HepG2 (cell line): ENCODE results near the gene IKZF3. TPM values are rescaled to one million over a fixed set of nuclear protein-coding genes. Genes with fewer than 3 reads are reported as not detected.

Experiments
- JUN ChIP-seq: sonication (generic); formaldehyde crosslinking; IDR thresholded peaks from 2 replicates; pipeline ENCODE4 v1.4.0; 2020; ENCODE audit warnings: mild to moderate bottlenecking, missing genetic modification reagents
- SP1 ChIP-seq, 2 experiments: fragments of 450-650 bp in 1 of 2; sonication (generic) in 1 of 2; formaldehyde crosslinking in 1 of 2; IDR thresholded peaks; 2 replicates each; pipeline versions ENCODE4 v1.4.0 to v1.6.1; 2016 to 2020; ENCODE audit warnings: missing genetic modification reagents in 1 of 2
- SP140L ChIP-seq: sonication (generic); formaldehyde crosslinking; IDR thresholded peaks from 2 replicates; pipeline ENCODE4 v1.4.0; 2020; ENCODE audit warnings: missing genetic modification reagents, borderline replicate concordance
- polyA plus RNA-seq, 8 experiments: library from polyadenylated mRNA; depleted of rRNA in 3 of 8; stranded (reverse) in 7 of 8; unstranded in 1 of 8; fragments of >200 nt; fragmentation: Illumina TruSeq in 4 of 8; extraction: Trizol in 4 of 8; gene quantifications; 2 replicates each; pipeline versions ENCODE4 v1.2.1 to v1.2.3, GENCODE V29; 2011 to 2016; ENCODE audit warnings: low read depth in 4 of 8, missing spikeins in 1 of 8, mixed read lengths in 1 of 8; ENCODE audit not compliant: insufficient read depth in 1 of 8
- total RNA-seq, 5 experiments: library from RNA; depleted of rRNA; stranded (reverse); fragments of >200 nt; fragmentation: Illumina TruSeq; extraction: Trizol; gene quantifications; 2 replicates each; pipeline ENCODE4 v1.2.3, GENCODE V29; 2016; ENCODE audit warnings: low read depth in 1 of 5
- TF ChIP-seq, protein P1 (sequence below): sonication (generic); formaldehyde crosslinking; IDR thresholded peaks from 2 replicates; pipeline ENCODE4 v1.4.0; 2020; ENCODE audit warnings: missing genetic modification reagents
- TF ChIP-seq, protein P2 (sequence below): IDR thresholded peaks from 2 replicates; pipeline ENCODE4 v1.4.0; 2020; ENCODE audit warnings: mild to moderate bottlenecking, missing genetic modification reagents
- TF ChIP-seq, protein P3 (sequence below): IDR thresholded peaks from 2 replicates; pipeline ENCODE4 v1.6.1; 2016; ENCODE audit warnings: low read depth, missing genetic modification reagents, missing compliant biosample characterization

The IKZF3 gene
- total and polyA plus RNA-seq, 2 of the 13 experiments (the other 11 are each of a cell fraction or from before 2014, with no cell fraction given) = not detected

DNA sequence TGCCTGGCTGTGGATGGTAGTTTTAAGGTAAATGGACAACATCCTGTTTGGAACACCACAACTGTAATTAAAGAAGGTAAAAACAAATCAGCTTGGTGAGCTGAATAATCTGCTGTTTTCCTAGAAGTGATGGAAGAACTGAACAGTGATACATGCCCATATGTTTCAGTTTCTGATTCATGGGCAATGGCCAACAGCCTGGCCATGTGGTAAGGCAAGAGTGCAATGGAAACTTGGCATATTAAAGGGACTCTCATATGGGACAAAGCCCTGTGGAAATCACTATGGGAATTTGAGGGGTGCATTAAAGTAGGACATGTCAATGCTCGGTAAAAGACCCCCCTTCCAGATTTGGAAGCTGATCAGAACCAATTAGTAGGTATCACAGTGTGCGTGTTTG is 37.8 kb downstream of the IKZF3 start (continued):
- TF ChIP-seq, protein P1, sequence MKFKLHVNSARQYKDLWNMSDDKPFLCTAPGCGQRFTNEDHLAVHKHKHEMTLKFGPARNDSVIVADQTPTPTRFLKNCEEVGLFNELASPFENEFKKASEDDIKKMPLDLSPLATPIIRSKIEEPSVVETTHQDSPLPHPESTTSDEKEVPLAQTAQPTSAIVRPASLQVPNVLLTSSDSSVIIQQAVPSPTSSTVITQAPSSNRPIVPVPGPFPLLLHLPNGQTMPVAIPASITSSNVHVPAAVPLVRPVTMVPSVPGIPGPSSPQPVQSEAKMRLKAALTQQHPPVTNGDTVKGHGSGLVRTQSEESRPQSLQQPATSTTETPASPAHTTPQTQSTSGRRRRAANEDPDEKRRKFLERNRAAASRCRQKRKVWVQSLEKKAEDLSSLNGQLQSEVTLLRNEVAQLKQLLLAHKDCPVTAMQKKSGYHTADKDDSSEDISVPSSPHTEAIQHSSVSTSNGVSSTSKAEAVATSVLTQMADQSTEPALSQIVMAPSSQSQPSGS = no peak
- TF ChIP-seq, protein P2, sequence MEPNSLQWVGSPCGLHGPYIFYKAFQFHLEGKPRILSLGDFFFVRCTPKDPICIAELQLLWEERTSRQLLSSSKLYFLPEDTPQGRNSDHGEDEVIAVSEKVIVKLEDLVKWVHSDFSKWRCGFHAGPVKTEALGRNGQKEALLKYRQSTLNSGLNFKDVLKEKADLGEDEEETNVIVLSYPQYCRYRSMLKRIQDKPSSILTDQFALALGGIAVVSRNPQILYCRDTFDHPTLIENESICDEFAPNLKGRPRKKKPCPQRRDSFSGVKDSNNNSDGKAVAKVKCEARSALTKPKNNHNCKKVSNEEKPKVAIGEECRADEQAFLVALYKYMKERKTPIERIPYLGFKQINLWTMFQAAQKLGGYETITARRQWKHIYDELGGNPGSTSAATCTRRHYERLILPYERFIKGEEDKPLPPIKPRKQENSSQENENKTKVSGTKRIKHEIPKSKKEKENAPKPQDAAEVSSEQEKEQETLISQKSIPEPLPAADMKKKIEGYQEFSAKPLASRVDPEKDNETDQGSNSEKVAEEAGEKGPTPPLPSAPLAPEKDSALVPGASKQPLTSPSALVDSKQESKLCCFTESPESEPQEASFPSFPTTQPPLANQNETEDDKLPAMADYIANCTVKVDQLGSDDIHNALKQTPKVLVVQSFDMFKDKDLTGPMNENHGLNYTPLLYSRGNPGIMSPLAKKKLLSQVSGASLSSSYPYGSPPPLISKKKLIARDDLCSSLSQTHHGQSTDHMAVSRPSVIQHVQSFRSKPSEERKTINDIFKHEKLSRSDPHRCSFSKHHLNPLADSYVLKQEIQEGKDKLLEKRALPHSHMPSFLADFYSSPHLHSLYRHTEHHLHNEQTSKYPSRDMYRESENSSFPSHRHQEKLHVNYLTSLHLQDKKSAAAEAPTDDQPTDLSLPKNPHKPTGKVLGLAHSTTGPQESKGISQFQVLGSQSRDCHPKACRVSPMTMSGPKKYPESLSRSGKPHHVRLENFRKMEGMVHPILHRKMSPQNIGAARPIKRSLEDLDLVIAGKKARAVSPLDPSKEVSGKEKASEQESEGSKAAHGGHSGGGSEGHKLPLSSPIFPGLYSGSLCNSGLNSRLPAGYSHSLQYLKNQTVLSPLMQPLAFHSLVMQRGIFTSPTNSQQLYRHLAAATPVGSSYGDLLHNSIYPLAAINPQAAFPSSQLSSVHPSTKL = no peak
- TF ChIP-seq, protein P3, sequence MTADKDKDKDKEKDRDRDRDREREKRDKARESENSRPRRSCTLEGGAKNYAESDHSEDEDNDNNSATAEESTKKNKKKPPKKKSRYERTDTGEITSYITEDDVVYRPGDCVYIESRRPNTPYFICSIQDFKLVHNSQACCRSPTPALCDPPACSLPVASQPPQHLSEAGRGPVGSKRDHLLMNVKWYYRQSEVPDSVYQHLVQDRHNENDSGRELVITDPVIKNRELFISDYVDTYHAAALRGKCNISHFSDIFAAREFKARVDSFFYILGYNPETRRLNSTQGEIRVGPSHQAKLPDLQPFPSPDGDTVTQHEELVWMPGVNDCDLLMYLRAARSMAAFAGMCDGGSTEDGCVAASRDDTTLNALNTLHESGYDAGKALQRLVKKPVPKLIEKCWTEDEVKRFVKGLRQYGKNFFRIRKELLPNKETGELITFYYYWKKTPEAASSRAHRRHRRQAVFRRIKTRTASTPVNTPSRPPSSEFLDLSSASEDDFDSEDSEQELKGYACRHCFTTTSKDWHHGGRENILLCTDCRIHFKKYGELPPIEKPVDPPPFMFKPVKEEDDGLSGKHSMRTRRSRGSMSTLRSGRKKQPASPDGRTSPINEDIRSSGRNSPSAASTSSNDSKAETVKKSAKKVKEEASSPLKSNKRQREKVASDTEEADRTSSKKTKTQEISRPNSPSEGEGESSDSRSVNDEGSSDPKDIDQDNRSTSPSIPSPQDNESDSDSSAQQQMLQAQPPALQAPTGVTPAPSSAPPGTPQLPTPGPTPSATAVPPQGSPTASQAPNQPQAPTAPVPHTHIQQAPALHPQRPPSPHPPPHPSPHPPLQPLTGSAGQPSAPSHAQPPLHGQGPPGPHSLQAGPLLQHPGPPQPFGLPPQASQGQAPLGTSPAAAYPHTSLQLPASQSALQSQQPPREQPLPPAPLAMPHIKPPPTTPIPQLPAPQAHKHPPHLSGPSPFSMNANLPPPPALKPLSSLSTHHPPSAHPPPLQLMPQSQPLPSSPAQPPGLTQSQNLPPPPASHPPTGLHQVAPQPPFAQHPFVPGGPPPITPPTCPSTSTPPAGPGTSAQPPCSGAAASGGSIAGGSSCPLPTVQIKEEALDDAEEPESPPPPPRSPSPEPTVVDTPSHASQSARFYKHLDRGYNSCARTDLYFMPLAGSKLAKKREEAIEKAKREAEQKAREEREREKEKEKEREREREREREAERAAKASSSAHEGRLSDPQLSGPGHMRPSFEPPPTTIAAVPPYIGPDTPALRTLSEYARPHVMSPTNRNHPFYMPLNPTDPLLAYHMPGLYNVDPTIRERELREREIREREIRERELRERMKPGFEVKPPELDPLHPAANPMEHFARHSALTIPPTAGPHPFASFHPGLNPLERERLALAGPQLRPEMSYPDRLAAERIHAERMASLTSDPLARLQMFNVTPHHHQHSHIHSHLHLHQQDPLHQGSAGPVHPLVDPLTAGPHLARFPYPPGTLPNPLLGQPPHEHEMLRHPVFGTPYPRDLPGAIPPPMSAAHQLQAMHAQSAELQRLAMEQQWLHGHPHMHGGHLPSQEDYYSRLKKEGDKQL = no peak
- no peak for TF ChIP-seq SP1 (IDR thresholded peaks at IDR 0.05)
- TF ChIP-seq SP1 (CRISPR knock-in tag; IDR thresholded peaks at IDR 0.05) = no peak
- no peak for TF ChIP-seq JUN
- no peak for TF ChIP-seq SP140L (CRISPR knock-in tag)
